Endothelial cell of umbilical vein (primary cell): ENCODE measurements around the gene SETBP1. TPM values are rescaled to one million over a fixed set of nuclear protein-coding genes. Genes with fewer than 3 reads are reported as not detected.
A peak's percentile ranks its signal among the peaks of the same experiment; 100 is the strongest.

ENCODE experiments used
- BruUV-seq: library from RNA; stranded (reverse); fragments of 400-500 nt; replicated peaks from 2 replicates; lab custom pipeline; 2021; lab: Mats Ljungman, UMichigan
- CTCF ChIA-PET: fragments of 300-600, 350-600 bp; sonication (Branson Sonifier 250); formaldehyde crosslinking; loops from one replicate; lab custom pipeline; 2021; ENCODE audit warnings: antibody characterized with exemption, inconsistent platforms; lab: Charles Lee
- POLR2A ChIA-PET: fragments of 300-600, 350-600 bp; sonication (Branson Sonifier 250); formaldehyde crosslinking; loops from one replicate; lab custom pipeline; 2021; ENCODE audit warnings: antibody characterized with exemption, inconsistent platforms; lab: Charles Lee
- DNase-seq: peaks from one replicate; pipeline ENCODE4 v3.0.0-alpha.2; 2011; ENCODE audit warnings: low read depth, low spot score
- FAIRE-seq: peaks from 2 replicates; lab custom pipeline; 2011; peaks lifted over from hg19 to GRCh38; lab: Jason Lieb, UNC
- H2AFZ ChIP-seq: 2 replicates; pipeline ENCODE4 v1.6.0; 2012; ENCODE audit warnings: low read depth, low read length, control low read depth, inconsistent platforms
- H3K27ac ChIP-seq: 2 replicates; pipeline ENCODE4 v1.5.1; 2011; ENCODE audit warnings: low read depth, mild to moderate bottlenecking, control low read depth, low read length, moderate library complexity; ENCODE audit not compliant: insufficient read depth
- H3K27me3 ChIP-seq, 2 experiments: 2 replicates each; pipeline versions ENCODE4 v1.6.0 to v1.6.1; 2011; ENCODE audit warnings: low read length in 2 of 2, mixed read lengths in 1 of 2; ENCODE audit not compliant: control insufficient read depth in 2 of 2, insufficient read depth in 2 of 2
- H3K36me3 ChIP-seq, 2 experiments: 2 replicates in 1 of 2; 3 replicates in 1 of 2; pipeline ENCODE4 v1.5.1; 2011; ENCODE audit warnings: low read length in 2 of 2, mild to moderate bottlenecking in 1 of 2, moderate library complexity in 1 of 2; ENCODE audit not compliant: control insufficient read depth in 2 of 2, insufficient read depth in 2 of 2; ENCODE audit errors: extremely low read depth in 1 of 2
- H3K4me1 ChIP-seq: 3 replicates; pipeline ENCODE4 v1.5.1; 2011; ENCODE audit warnings: mild to moderate bottlenecking, low read length; ENCODE audit not compliant: control insufficient read depth, insufficient read depth; ENCODE audit errors: extremely low read depth
- H3K4me2 ChIP-seq: 2 replicates; pipeline ENCODE4 v1.6.1; 2011; ENCODE audit warnings: low read length, control low read depth, mixed read lengths; ENCODE audit not compliant: insufficient read depth
- H3K4me3 ChIP-seq, 3 experiments: fragments of 200-600 bp in 1 of 3; sonication (generic), shearing (Covaris generic) in 1 of 3; replicated peaks in 1 of 3; 2 replicates each; pipeline ENCODE4 v1.5.1; 2011 to 2016; ENCODE audit warnings: control low read depth in 3 of 3, low read length in 3 of 3, mild to moderate bottlenecking in 2 of 3, inconsistent platforms in 1 of 3, low read depth in 1 of 3, moderate library complexity in 1 of 3; ENCODE audit not compliant: insufficient read depth in 1 of 3
- H3K79me2 ChIP-seq: 2 replicates; pipeline ENCODE4 v1.6.0; 2012; ENCODE audit warnings: low read length, inconsistent platforms; ENCODE audit not compliant: control insufficient read depth, insufficient read depth
- H3K9ac ChIP-seq: replicated peaks from 2 replicates; pipeline ENCODE3; 2011; ENCODE audit warnings: low read length, control low read depth; ENCODE audit not compliant: insufficient read depth; ENCODE audit errors: extremely low read depth
- H3K9me1 ChIP-seq: replicated peaks from 3 replicates; pipeline ENCODE4 v1.6.0; 2011; ENCODE audit warnings: mild to moderate bottlenecking, low read length; ENCODE audit not compliant: control insufficient read depth, insufficient read depth; ENCODE audit errors: extremely low read depth
- H3K9me3 ChIP-seq: replicated peaks from 2 replicates; pipeline ENCODE4 v1.5.1; 2012; ENCODE audit warnings: low read length, inconsistent platforms; ENCODE audit not compliant: control insufficient read depth, insufficient read depth
- H4K20me1 ChIP-seq: replicated peaks from 2 replicates; pipeline ENCODE3; 2011; ENCODE audit warnings: mild to moderate bottlenecking, low read length; ENCODE audit not compliant: control insufficient read depth, insufficient read depth; ENCODE audit errors: extremely low read depth
- EZH2 ChIP-seq: IDR thresholded peaks from 2 replicates; pipeline ENCODE4 v1.6.1; 2012; ENCODE audit warnings: borderline replicate concordance, low read depth, mild to moderate bottlenecking, moderate library complexity, low read length, inconsistent platforms; ENCODE audit not compliant: severe bottlenecking
- FOS ChIP-seq: IDR thresholded peaks from 2 replicates; pipeline ENCODE4 v1.6.1; 2011; ENCODE audit warnings: mild to moderate bottlenecking, low read length, moderate library complexity, borderline replicate concordance; ENCODE audit not compliant: insufficient read depth
- GATA2 ChIP-seq: IDR thresholded peaks from 2 replicates; pipeline ENCODE4 v1.7.0; 2011; ENCODE audit warnings: low read depth, mild to moderate bottlenecking, moderate library complexity, mixed read lengths, low read length; ENCODE audit not compliant: insufficient read length, insufficient read depth
- JUN ChIP-seq: IDR thresholded peaks from 2 replicates; pipeline ENCODE4 v1.6.1; 2011; ENCODE audit warnings: borderline replicate concordance, low read depth; ENCODE audit not compliant: insufficient read length, insufficient read depth
- MYC ChIP-seq: IDR thresholded peaks from one replicate; pipeline ENCODE4 v1.6.1; 2011; ENCODE audit warnings: mild to moderate bottlenecking, low read depth, low read length
- POLR2A ChIP-seq: IDR thresholded peaks from 2 replicates; pipeline ENCODE4 v1.6.1; 2012; ENCODE audit warnings: low read depth, mild to moderate bottlenecking, control low read depth, low read length
- POLR2AphosphoS5 ChIP-seq: IDR thresholded peaks from 2 replicates; pipeline ENCODE4 v1.6.1; 2012; ENCODE audit warnings: low read depth, mild to moderate bottlenecking, control low read depth, low read length, moderate library complexity; ENCODE audit not compliant: insufficient read depth
- dilution Hi-C: fragments of 300-500 bp; cut with MboI; formaldehyde crosslinking; loops from one replicate; pipeline ENCODE4 v1.15.0; 2019; ENCODE audit warnings: low sequenced_read_pairs; ENCODE audit not compliant: extremely low pct_ligation_motif_present
- intact Hi-C: fragments of 100-400 bp; cut with micrococcal nuclease; formaldehyde crosslinking; loops from one replicate; pipeline ENCODE4 v1.10.0; 2022
- polyA plus RNA-seq, 4 experiments: library from polyadenylated mRNA; depleted of rRNA in 3 of 4; stranded (reverse) in 3 of 4; unstranded in 1 of 4; fragments of >200 nt; gene quantifications; 2 replicates each; pipeline versions ENCODE4 v1.2.1 to v1.2.3, GENCODE V29; 2011 to 2012; ENCODE audit warnings: missing spikeins in 1 of 4
- total RNA-seq: library from RNA; stranded (reverse); gene quantifications from 2 replicates; pipeline ENCODE4 v1.2.3, GENCODE V29; 2021
- TF ChIP-seq, protein P1 (sequence below): IDR thresholded peaks from 2 replicates; pipeline ENCODE4 v1.6.1; 2011; ENCODE audit not compliant: insufficient read depth, insufficient read length
- TF ChIP-seq, protein P2 (sequence below), 2 donors: IDR thresholded peaks; 1 replicate in 1 of 2; 2 replicates in 1 of 2; pipeline ENCODE4 v1.5.1; 2011; ENCODE audit warnings: low read length in 2 of 2, mild to moderate bottlenecking in 2 of 2, moderate library complexity in 2 of 2, control low read depth in 1 of 2, inconsistent platforms in 1 of 2, low read depth in 1 of 2; ENCODE audit not compliant: insufficient read depth in 1 of 2; ENCODE audit errors: extremely low read depth in 1 of 2

The SETBP1 gene
- total and polyA plus RNA-seq, 2 donors (not counting 3 experiments of a cell fraction or from before 2014, with no cell fraction given) = 0.76 to 3.1 TPM

- no peak overlapping the region for H3K27ac ChIP-seq
- H3K9me3 ChIP-seq = no peaks in the 10 kb centered on the region
- no peak overlapping the region for H3K4me3 ChIP-seq
- no peak for FAIRE-seq
- H4K20me1 ChIP-seq = no peaks in the 10 kb centered on the region
- no peaks in the 10 kb centered on the region for H3K4me1 ChIP-seq
- no peak overlapping the region for H3K4me2 ChIP-seq
- TF ChIP-seq GATA2 (no peak), JUN (no peak), EZH2 (no peak), POLR2AphosphoS5 (no peak), FOS (no peak), POLR2A (no peak), MYC (no peak)
- TF ChIP-seq, protein P1, sequence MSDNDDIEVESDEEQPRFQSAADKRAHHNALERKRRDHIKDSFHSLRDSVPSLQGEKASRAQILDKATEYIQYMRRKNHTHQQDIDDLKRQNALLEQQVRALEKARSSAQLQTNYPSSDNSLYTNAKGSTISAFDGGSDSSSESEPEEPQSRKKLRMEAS = no peak
- TF ChIP-seq, protein P2, sequence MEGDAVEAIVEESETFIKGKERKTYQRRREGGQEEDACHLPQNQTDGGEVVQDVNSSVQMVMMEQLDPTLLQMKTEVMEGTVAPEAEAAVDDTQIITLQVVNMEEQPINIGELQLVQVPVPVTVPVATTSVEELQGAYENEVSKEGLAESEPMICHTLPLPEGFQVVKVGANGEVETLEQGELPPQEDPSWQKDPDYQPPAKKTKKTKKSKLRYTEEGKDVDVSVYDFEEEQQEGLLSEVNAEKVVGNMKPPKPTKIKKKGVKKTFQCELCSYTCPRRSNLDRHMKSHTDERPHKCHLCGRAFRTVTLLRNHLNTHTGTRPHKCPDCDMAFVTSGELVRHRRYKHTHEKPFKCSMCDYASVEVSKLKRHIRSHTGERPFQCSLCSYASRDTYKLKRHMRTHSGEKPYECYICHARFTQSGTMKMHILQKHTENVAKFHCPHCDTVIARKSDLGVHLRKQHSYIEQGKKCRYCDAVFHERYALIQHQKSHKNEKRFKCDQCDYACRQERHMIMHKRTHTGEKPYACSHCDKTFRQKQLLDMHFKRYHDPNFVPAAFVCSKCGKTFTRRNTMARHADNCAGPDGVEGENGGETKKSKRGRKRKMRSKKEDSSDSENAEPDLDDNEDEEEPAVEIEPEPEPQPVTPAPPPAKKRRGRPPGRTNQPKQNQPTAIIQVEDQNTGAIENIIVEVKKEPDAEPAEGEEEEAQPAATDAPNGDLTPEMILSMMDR (IDR thresholded peaks at IDR 0.05; ENCODE audit: extremely low read depth in 1 of 2, insufficient read depth in 1 of 2, low read depth in 1 of 2, low read length in 2 of 2) = no peak
- CTCF ChIA-PET = no interaction called here
- H3K9ac ChIP-seq = no peak overlapping the region
- H3K27me3 ChIP-seq = no peaks in the 10 kb centered on the region
- no peak overlapping the region for H2AFZ ChIP-seq
- dilution Hi-C loops (no loop called here), intact Hi-C loops (no loop called here)
- no peaks in the 10 kb centered on the region for H3K9me1 ChIP-seq
- BruUV-seq = no TSS peak
- POLR2A ChIA-PET = no interaction called here
- H3K36me3 ChIP-seq = no peaks in the 10 kb centered on the region
- H3K79me2 ChIP-seq = no peaks in the 10 kb centered on the region
- DNase-seq = peak; percentile 18
Observed at GRCh38 chr18:44893966-44894365, 213.3 kb downstream of the SETBP1 start.
